Stimulated activated naive CD4-positive, alpha-beta T cell treated with Interleukin-2 at 50 U/mL for 16 hours (primary cell): Measurements from ENCODE around the gene ISG15.
A peak's percentile ranks its signal among the peaks of the same experiment; 100 is the strongest.
"Not testable (repeated sequence)": the region's sequence is repeated elsewhere in the genome, so short reads cannot be mapped to it uniquely, and the experiment has no call there.

Experiments used
- DNase-seq: peaks from one replicate; lab custom pipeline; 2025; lab: John Stamatoyannopoulos, UW

Gene ISG15

DNA sequence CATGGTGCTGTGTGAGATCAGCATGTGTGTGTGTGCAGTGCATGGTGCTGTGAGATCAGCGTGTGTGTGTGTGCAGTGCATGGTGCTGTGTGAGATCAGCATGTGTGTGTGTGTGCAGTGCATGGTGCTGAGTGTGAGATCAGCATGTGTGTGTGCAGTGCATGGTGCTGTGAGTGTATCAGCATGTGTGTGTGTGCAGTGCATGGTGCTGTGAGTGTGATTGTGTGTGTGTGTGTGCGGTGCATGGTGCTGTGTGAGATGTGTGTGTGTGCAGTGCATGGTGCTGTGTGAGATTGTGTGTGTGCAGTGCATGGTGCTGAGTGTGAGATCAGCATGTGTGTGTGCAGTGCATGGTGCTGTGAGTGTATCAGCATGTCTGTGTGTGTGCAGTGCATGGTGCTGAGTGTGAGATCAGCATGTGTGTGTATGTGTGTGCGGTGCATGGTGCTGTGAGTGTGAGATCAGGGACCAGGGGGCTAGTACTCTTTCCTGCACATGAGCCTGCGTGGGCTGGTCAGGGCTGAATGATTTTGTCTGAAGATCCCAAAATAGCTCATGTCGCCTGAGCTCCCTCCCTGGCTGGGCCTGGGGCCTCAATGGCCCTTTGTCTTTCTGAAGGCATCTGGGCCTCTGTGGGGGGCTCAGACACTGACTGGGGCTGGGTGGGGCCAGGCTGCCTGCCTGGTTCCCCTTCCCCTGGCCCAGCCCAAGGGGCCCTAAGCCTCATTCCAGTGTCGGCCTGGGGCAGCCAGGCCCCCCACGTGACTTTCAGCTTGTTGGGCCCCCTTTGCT, 17.8 kb downstream of the ISG15 start:
- DNase-seq, result not testable (repeated sequence)

DNA sequence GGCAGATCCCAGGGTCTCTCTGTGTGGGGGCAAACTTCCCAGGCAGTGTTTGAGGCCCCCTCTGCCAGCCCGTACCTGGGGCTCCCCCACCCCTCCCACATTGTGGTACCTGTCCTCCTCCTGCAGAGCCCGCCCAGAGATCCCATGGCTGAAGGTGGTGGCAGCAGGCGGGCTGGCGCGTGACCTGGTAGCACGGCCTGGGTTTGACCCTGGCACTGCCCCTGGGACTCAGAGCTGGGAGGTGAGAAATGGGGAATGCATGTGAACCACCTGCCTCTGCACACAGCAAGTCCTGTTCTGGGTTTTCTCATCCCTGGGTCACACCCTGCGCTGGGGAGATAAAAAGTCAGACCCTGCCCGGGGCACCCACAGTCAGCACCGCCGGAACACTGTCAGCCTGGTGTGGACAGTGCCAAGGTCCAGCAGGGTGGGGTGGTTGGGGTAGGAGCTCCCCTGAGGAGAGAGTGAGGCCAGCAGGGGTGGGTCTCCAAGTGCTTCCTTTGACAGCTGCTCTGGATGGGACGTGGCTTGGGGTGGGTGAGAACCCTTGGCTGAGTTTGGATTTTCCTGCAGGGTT, 18.4 kb downstream of the ISG15 start:
- DNase-seq, result no peak

DNA sequence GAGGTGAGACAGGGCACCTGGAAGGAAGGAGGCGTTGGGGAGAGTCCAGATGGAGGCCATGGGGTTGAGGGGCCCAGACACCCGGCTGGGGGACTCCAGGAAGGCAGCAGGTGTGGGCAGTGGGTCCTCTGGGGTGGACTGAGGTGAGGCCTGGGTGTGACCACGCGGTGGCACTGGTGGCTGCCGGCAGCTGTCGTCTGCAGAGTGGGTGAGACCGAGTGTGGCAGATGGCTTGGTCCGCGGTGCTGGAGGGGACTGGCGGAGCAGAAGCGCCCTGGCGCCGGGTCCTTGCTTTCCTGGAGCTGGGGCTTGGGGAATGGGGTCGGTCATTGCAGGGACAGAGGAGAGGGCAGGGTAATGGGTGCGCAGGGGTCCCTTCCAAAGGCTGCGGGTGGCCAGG, 19.1 kb downstream of the ISG15 start:
- no peak for DNase-seq

DNA sequence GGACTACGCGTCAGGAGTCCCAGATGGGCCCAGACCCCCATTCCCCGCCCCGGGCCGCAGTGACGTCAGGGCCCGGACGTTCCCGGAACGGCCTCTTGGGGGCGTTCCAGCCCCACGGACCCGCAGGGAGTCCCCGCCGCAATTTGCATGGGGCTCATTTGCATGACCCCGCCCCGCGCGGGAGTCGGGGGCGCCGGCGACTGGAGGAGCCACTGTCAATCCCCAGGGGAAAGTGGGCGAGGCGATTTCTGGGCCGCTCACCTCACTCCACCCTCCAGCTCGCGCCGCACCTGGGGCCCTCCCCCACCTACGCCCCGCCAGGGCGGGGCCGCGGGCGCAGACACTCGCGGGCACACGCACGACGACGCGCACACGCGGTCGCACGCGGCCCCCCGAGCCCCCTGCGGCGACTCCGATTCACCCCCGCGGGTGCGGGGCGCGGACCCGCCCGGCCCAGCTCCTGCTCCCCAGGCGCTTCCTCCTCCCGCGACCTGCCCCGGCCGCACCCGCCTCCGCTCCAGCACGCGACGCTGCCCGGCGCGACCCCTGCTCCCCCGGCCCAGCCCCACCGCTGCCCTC, 19.8 kb downstream of the ISG15 start:
- DNase-seq, result peak; percentile 84

DNA sequence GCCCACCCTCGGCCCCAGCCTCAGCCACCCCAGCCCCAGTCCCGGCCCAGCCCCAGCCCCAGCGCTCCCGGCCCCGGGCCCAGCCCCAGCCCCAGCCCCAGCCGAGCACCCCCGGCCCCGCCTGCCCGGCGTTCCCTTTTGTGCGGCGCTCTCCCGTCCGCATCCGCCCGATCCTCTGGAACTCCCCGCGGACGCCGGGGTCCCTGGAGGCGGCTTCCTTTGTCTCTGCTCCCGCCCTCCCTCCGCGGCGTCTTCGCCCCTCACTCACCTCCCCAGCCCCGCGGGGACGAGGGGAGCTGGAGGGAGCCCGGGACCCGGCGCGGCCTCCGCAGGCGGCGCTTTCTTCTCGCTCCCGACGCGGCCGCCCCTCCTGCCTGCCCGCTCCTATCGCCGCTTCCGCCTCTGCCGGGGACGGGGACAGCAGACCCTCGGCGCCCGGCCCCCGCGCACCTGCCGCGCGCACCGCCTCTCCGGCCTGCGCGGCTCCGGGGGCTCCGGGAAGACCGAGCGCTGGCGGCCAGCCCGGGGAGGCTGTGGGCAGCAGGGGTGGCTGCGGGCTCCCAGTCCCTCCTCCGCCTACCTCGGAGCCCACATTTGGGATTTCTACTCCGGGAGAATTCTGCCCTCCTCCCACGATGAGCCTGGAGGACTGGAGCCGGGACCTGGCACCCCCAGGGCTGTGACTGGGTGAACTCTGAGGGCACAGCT, 20.6 kb downstream of the ISG15 start:
- no peak for DNase-seq

DNA sequence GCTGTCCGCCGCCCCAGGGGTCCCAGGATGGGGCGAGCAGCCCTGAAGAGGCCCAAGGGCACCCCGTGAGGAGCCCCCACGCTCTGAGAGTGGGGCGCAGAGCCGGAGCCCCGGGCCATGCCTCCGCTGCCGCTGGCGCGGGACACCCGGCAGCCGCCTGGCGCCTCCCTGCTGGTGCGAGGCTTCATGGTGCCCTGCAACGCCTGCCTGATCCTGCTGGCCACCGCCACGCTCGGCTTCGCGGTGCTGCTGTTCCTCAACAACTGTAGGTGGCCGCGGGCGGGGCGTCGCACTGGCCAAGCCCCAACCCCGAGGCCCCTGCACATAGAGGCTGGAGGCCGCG, 21.1 kb downstream of the ISG15 start:
- DNase-seq, result no peak

DNA sequence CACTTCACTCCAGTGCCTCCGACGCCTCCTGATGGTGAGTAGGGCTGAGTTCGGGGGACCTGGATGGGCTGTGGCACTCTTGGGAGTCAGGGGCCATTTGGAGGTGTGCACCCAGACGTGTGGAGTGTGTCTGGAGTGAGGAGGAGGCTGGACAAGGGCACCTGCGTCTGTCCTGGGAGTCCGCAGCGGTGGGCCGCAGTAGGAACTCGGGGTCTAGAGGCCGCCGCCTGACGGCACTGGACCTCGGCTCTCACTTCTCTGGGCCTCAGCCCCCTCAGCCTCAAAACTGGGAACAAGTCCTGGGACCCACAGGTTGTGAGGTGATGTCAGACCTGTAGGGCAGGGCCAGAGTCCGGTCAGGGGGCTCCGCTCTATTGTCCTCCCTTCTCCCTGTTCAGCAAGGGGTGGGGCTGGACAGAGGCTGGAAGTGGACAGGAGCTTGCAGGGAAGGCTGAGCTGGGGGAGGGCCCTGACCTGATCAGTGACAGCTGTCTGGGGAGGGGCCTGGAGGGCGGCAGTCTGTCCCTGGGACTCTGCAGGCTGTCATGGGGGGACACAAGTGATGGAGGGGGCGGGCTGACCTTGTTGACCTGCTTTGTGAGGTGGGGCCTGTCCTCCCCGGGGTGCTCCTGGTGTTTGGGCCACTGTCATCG, 22.1 kb downstream of the ISG15 start:
- no peak for DNase-seq

DNA sequence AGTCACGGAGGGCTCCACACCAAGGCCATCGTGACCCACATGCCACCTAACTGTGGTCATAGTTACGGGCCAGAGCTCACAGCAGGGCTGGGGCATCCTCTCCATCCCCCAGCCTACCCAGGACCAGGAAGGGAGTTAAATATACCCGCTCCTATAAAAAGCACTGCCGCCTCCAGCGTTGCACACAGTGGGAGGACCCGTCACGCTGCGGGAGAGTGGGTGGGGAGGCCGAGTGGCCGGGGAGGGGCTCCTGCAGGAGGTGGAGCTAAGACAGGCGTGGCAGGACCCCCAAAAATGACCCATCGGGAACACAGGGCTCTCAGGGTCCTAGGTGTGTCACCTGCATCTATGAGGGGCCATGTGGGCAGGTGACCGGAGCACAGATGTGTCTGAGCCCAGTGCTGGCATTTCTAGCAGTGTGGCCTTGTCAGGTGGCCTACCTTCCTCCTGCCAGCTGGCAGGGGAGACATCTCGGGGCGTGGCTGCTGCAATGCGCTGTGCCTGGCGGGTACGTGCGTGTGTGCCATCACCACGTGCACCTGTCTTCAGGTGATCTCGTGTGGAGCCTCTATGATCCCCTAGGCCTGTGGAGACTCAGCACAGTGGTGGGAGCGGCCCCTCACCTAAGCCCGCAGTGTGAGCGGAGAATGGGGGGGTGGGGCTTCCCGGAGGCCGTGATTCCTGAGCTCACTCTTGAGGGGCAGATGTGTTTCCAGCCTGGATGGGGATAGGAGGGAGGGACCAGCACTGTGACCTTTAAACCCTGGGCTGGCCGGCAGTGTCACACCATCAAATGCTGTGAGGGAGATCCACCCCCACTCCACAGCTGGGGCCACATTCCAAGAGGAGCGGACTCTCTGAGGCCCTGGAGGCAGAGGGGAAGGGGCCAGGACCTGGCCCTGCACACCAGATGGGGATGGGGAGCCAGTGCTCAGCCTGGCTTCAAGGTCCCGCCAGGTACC, 24.4 kb downstream of the ISG15 start:
- DNase-seq, result no peak

DNA sequence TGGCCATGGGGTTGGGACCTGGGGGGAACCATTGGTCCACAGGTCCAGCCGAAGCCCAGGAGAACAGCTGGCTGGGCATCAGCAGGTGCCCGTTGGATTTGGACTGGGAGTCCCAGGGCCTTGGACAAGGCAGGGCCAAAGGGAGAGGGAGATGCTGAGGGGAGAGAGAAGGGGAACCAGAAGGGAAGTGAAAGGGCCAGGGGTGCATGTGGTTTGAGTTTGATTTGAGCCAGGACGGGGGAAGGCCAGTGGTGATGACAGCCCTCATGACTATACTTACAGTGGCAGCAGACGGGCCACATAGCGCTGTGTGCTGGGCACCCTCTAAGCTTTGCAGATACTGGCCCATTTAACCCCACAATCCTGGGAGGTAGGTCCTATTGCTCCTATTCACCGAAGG, 25.4 kb downstream of the ISG15 start:
- no peak for DNase-seq

DNA sequence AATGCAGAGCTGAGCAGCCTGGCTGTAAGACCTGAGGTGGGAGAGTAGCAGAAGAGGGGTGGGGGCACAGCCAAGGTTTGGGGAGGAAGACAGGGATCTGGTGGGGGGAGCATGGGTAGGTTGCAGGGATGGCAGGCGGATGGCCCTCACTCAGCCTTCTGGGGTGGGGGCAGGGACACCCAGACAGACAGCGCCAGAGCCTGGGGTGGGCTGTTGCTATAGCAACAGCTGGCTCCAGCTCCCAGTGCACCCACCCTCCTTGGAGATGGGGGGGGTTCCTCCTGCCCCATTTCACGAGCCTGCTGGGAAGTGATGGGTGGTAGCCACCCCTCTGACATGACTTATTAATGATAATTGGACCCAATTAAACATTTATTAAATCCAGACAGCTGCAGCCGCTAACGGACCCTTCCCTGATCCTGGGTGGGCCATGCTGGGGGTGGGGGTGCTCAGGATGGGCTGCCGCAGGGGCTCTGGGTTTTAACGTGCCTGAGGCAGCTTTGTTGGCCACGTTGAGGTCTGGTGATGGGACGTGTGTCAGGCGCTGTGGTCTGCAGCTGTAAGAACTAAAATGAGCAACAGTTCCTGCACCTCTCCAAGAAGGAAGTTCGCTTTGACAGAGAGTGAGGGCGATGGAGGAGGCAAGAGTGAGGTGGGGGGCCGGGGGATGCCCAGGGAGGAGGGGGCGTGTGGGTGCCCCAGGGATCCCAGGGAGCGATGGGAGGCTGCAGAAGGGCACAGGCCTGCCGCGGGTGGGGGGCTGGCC, 26.0 kb downstream of the ISG15 start:
- no peak for DNase-seq

DNA sequence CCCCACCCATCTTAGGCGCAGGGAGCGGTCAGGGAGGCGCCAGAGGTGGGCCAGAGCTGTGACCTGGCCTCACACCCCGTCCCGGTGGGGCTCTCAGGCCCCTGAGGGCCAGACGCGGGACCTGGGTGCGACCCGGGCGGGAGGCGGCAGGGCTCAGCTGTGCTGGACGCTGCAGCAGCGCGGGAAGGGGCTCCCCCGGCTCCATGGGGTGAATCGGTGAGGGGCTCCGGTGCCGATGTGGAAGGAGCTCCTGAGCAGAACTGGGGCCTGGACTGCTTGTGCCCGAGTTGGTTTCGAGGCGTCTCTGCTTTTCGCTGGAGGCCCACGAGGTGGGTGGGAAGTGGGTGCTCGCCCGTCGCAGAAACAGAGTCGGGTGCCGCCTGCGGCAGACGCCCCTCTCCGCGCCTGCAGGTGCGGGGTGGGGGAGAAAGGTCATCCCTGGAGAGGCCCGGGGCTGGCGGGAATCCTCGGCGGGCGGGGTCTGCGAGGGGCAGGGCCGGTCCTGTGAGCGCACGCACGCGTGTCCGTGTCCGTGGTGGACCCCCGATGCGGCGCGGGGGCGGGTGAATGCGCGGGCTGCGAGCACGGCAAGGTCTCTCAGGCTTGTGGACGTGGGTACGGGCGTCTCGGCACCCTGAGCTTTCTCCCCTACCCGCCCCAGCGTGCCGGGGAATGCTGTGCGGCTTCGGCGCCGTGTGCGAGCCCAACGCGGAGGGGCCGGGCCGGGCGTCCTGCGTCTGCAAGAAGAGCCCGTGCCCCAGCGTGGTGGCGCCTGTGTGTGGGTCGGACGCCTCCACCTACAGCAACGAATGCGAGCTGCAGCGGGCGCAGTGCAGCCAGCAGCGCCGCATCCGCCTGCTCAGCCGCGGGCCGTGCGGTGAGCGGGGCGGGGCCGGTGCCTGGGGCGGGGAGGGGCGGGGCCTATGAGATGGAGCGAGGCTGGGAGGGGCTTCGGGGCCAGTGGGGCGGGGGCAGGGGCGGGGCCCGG, 27.0 kb downstream of the ISG15 start:
- peak; percentile 77 for DNase-seq

DNA sequence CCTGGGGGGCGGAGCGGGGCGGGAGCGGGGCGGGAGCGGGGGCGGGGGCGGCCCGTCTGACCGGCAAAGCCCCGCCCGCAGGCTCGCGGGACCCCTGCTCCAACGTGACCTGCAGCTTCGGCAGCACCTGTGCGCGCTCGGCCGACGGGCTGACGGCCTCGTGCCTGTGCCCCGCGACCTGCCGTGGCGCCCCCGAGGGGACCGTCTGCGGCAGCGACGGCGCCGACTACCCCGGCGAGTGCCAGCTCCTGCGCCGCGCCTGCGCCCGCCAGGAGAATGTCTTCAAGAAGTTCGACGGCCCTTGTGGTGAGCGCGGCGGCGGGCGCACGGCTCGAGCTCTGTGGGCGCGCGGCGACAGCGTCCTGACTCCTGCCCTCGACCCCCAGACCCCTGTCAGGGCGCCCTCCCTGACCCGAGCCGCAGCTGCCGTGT, 27.8 kb downstream of the ISG15 start:
- DNase-seq, result no peak

DNA sequence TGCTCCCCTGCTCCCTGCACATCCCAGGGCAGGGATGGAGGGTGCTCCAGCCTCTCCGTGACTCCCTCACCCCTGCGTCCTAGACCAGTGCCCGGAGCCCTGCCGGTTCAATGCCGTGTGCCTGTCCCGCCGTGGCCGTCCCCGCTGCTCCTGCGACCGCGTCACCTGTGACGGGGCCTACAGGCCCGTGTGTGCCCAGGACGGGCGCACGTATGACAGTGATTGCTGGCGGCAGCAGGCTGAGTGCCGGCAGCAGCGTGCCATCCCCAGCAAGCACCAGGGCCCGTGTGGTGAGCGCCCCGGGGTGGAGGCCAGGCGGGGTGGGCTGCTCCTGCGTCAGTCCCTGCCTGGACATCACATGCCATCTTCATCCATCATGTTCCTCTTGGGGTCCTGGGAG, 28.6 kb downstream of the ISG15 start:
- no peak for DNase-seq

DNA sequence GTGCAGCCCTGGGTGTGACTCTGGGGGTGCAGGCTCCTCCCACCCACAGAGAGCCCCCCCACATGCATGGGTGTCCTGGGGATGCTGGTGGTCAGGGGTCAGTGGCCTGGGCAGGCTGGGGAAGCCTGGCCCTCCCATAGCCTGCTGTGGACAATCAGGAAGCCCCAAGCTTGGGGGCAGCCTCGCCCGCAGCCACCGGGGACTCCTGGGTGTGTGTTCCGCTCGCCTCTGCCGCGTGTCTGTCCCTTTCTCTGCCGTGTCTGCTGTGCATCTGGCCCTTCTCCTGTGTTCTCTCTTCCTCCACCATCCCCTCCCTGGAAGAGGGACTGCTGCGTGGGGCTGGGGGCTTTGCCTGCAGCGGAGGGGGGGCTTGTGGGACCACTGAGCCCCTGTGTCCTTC, 29.5 kb downstream of the ISG15 start:
- no peak for DNase-seq

DNA sequence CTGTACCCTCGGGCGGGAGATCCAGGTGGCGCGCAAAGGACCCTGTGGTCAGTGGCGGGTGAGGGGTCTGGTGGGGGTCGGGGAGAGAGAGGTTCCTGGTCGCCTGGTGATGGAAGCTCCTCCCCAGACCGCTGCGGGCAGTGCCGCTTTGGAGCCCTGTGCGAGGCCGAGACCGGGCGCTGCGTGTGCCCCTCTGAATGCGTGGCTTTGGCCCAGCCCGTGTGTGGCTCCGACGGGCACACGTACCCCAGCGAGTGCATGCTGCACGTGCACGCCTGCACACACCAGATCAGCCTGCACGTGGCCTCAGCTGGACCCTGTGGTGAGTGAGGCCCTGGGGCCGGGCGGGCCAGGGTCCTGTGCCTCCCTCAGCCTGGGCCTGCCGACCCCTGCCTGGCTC, 30.1 kb downstream of the ISG15 start:
- DNase-seq, result no peak

DNA sequence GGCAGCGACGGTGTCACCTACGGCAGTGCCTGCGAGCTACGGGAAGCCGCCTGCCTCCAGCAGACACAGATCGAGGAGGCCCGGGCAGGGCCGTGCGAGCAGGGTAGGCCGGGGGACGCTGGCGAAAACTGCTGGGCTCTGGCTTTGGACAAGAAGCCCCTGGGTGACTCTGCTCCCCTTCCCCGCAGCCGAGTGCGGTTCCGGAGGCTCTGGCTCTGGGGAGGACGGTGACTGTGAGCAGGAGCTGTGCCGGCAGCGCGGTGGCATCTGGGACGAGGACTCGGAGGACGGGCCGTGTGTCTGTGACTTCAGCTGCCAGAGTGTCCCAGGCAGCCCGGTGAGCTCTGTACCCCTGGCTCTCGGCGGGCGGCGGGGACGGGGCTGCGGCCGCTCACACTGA, 30.6 kb downstream of the ISG15 start:
- no peak for DNase-seq

DNA sequence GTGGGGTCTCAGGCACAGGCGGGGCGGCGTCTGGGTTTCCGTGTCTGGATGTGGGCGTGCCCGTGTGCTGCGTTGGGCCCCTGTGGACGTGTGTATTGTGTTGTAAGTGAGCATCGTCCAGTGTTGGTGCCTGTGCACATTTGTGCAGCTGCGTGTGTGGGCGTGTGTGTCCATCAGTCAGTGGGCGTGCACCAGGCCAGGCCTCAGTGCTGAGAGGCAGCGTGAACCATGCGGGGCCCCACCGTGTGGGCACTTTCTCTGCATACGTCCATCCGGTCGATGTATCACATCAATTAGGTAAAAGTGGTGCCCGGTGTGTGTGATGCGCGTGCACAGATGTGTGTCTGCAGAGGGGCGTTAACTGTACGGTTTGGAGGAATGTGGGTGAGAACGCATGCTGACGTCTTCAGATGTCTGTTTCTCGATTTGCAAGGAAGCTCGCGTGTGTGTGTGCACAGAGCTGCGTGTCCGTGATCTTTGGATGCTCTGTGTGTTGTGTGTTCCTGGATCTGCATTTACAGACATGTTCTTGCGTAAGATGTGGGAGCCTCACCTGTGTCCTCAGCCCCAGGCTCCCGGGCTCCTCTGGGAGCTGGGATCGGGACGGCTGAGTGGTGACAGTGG, 31.3 kb downstream of the ISG15 start:
- no peak for DNase-seq

DNA sequence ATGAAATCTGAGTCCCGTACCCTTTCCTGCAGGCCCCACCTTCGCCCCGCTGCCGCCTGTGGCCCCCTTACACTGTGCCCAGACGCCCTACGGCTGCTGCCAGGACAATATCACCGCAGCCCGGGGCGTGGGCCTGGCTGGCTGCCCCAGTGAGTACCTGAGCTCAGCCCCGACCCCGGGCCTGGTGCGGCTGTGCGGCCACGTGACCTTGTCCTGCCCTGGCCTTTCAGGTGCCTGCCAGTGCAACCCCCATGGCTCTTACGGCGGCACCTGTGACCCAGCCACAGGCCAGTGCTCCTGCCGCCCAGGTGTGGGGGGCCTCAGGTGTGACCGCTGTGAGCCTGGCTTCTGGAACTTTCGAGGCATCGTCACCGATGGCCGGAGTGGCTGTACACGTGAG, 31.8 kb downstream of the ISG15 start:
- DNase-seq, result no peak

DNA sequence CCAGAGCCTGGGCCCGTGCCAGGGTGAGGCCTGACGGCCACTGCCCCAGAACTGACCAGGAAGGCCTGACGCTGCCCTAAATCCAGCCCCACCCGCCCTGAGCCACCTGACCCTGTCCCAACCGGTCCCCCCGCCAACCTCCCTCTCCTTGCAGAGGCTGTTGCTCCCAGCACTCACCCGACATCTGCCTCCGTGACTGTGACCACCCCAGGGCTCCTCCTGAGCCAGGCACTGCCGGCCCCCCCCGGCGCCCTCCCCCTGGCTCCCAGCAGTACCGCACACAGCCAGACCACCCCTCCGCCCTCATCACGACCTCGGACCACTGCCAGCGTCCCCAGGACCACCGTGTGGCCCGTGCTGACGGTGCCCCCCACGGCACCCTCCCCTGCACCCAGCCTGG, 32.9 kb downstream of the ISG15 start:
- DNase-seq, result no peak
